Measurements from ENCODE around the gene FGFR1OP2.

DNA sequence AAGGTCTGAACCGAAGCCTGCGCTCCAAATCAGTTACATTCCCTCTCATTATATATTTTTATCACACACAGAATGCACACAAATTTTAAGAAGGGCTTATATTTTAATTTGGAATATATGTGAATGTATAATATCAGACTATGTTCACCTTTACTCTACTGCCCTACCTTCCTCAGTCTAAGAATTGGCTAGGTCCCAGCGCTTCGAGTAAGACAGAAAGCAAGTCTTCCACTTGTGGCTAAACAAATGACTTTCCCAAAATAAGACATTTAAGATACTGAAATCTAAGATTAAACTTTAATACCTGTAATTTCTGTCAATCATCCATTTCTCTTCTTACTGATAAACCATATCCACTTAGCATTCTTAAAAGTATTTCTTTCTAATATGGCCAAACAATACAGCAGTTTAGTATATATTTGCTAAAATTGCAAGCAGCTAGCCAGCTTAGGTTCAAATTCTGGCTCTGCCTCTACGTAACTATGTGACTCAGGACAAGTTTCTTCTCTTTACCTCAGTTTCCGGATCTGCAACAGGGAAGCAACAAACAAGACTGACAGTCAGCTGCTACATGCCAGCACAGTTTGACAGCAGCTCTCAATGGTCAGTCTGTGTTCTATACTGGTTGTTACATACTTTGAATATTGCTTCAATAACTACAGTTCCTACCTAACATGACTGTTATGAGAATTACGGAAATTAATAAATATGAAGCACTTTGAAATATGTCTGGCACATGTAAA is 2.5 kb upstream of the FGFR1OP2 start:
- TF ChIP-seq EZH2 (IDR thresholded peaks at IDR 0.05), result no peak
- no peak for TF ChIP-seq POLR2AphosphoS5 (IDR thresholded peaks at IDR 0.05; ENCODE audit: borderline replicate concordance, low read depth, low read length)

Measured in SK-N-MC (cell line).